GM19099 (cell line): ENCODE measurements around the gene ASPDH.

Experiments used
- POLR2A ChIP-seq: IDR thresholded peaks from 3 replicates; pipeline ENCODE4 v1.6.1; 2011; ENCODE audit warnings: low read depth; ENCODE audit not compliant: insufficient read length; ENCODE audit errors: extremely low read depth

Gene ASPDH

GRCh38 chr19:50513746-50514345, at the start of gene ASPDH:
Gene ASPDH (minus strand): TSS chr19:50513913. CDS start chr19:50513823, 90 bp downstream.
- no peak for TF ChIP-seq POLR2A

- no peak for TF ChIP-seq POLR2A
Measured at GRCh38 chr19:50562996-50563395, 49.3 kb upstream of the ASPDH start.

GRCh38 chr19:50562329-50562728, 48.6 kb upstream of the ASPDH start:
- no peak for TF ChIP-seq POLR2A

GRCh38 chr19:50559636-50560035, 45.9 kb upstream of the ASPDH start:
- TF ChIP-seq POLR2A, result no peak

- TF ChIP-seq POLR2A, result no peak
Measured at GRCh38 chr19:50558449-50558848, 44.7 kb upstream of the ASPDH start.

GRCh38 chr19:50558039-50558438, 44.3 kb upstream of the ASPDH start:
- no peak for TF ChIP-seq POLR2A

GRCh38 chr19:50557009-50557613, 43.4 kb upstream of the ASPDH start:
- no peak for TF ChIP-seq POLR2A

GRCh38 chr19:50556282-50557008, 42.7 kb upstream of the ASPDH start:
- no peak for TF ChIP-seq POLR2A

GRCh38 chr19:50555450-50556281, 42.0 kb upstream of the ASPDH start:
- no peak for TF ChIP-seq POLR2A

GRCh38 chr19:50555033-50555432, 41.3 kb upstream of the ASPDH start:
- no peak for TF ChIP-seq POLR2A

GRCh38 chr19:50554212-50554611, 40.5 kb upstream of the ASPDH start:
- no peak for TF ChIP-seq POLR2A

- TF ChIP-seq POLR2A, result no peak
Measured at GRCh38 chr19:50553134-50553703, 39.5 kb upstream of the ASPDH start.

GRCh38 chr19:50552540-50552939, 38.8 kb upstream of the ASPDH start:
- TF ChIP-seq POLR2A, result no peak

GRCh38 chr19:50551715-50552187, 38.0 kb upstream of the ASPDH start:
- no peak for TF ChIP-seq POLR2A
